DMS 273 treated with DMSO at 0.1 percent for 48 hours (cell line): Measurements from ENCODE around the gene SELENOF.

Source experiments
- DNase-seq: peaks from one replicate; lab custom pipeline; 2025; lab: John Stamatoyannopoulos, UW

SELENOF gene

GRCh38 chr1:86913896-86914600 is at the start of gene SELENOF:
Gene SELENOF (minus strand): TSS chr1:86914126. CDS start chr1:86914111, 15 bp downstream.
- peak; percentile 99 for DNase-seq

- DNase-seq = no peak
Measured at GRCh38 chr1:86960548-86960947, 46.6 kb upstream of the SELENOF start.

GRCh38 chr1:86957221-86957620 is 43.3 kb upstream of the SELENOF start:
- no peak for DNase-seq

GRCh38 chr1:86956221-86956620 is 42.3 kb upstream of the SELENOF start:
- DNase-seq = no peak

- no peak for DNase-seq
Measured at GRCh38 chr1:86955678-86956077, 41.8 kb upstream of the SELENOF start.

- no peak for DNase-seq
Measured at GRCh38 chr1:86953167-86953566, 39.2 kb upstream of the SELENOF start.

- no peak for DNase-seq
Measured at GRCh38 chr1:86951430-86951829, 37.5 kb upstream of the SELENOF start.

- no peak for DNase-seq
Measured at GRCh38 chr1:86950712-86951419, 36.9 kb upstream of the SELENOF start.

GRCh38 chr1:86948212-86948611 is 34.3 kb upstream of the SELENOF start:
- DNase-seq = no peak

- no peak for DNase-seq
Measured at GRCh38 chr1:86942743-86943142, 28.8 kb upstream of the SELENOF start.

- no peak for DNase-seq
Measured at GRCh38 chr1:86942042-86942441, 28.1 kb upstream of the SELENOF start.

GRCh38 chr1:86940599-86940998 is 26.7 kb upstream of the SELENOF start:
- DNase-seq = no peak

- no peak for DNase-seq
Measured at GRCh38 chr1:86939406-86939805, 25.5 kb upstream of the SELENOF start.

GRCh38 chr1:86938855-86939254 is 24.9 kb upstream of the SELENOF start:
- DNase-seq = no peak

GRCh38 chr1:86938450-86938849 is 24.5 kb upstream of the SELENOF start:
- no peak for DNase-seq

GRCh38 chr1:86933562-86934377 is 19.8 kb upstream of the SELENOF start:
- no peak for DNase-seq

GRCh38 chr1:86933051-86933450 is 19.1 kb upstream of the SELENOF start:
- no peak for DNase-seq

- DNase-seq = no peak
Measured at GRCh38 chr1:86928819-86929218, 14.9 kb upstream of the SELENOF start.

GRCh38 chr1:86926883-86927282 is 13.0 kb upstream of the SELENOF start:
- no peak for DNase-seq

- no peak for DNase-seq
Measured at GRCh38 chr1:86925742-86926141, 11.8 kb upstream of the SELENOF start.

- DNase-seq = no peak
Measured at GRCh38 chr1:86924324-86924960, 10.5 kb upstream of the SELENOF start.

GRCh38 chr1:86922445-86922844 is 8.5 kb upstream of the SELENOF start:
- DNase-seq = no peak
